ENCODE results near the gene ZBTB39.

DNA sequence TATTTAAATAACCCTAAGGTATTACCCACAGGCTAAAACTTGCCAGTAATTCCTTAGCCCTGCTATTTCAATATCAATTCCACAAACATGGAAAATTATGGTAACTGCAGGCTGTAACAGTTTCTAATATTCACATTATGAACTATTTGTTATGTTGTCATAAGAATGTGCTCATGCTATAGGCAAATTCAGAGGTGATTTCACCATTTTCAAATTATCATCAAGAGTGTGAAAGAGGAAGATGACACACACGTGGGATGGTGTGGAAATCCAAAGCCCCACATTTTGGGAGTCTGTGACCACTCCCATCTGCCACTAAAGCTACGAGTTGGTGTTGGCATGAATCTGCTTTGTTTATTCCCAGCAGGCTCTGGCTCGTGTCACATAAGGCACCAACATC is 49.5 kb upstream of the ZBTB39 start:
- TF ChIP-seq, protein P1, sequence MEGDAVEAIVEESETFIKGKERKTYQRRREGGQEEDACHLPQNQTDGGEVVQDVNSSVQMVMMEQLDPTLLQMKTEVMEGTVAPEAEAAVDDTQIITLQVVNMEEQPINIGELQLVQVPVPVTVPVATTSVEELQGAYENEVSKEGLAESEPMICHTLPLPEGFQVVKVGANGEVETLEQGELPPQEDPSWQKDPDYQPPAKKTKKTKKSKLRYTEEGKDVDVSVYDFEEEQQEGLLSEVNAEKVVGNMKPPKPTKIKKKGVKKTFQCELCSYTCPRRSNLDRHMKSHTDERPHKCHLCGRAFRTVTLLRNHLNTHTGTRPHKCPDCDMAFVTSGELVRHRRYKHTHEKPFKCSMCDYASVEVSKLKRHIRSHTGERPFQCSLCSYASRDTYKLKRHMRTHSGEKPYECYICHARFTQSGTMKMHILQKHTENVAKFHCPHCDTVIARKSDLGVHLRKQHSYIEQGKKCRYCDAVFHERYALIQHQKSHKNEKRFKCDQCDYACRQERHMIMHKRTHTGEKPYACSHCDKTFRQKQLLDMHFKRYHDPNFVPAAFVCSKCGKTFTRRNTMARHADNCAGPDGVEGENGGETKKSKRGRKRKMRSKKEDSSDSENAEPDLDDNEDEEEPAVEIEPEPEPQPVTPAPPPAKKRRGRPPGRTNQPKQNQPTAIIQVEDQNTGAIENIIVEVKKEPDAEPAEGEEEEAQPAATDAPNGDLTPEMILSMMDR (IDR thresholded peaks at IDR 0.05) = no peak
- TF ChIP-seq, protein P2, sequence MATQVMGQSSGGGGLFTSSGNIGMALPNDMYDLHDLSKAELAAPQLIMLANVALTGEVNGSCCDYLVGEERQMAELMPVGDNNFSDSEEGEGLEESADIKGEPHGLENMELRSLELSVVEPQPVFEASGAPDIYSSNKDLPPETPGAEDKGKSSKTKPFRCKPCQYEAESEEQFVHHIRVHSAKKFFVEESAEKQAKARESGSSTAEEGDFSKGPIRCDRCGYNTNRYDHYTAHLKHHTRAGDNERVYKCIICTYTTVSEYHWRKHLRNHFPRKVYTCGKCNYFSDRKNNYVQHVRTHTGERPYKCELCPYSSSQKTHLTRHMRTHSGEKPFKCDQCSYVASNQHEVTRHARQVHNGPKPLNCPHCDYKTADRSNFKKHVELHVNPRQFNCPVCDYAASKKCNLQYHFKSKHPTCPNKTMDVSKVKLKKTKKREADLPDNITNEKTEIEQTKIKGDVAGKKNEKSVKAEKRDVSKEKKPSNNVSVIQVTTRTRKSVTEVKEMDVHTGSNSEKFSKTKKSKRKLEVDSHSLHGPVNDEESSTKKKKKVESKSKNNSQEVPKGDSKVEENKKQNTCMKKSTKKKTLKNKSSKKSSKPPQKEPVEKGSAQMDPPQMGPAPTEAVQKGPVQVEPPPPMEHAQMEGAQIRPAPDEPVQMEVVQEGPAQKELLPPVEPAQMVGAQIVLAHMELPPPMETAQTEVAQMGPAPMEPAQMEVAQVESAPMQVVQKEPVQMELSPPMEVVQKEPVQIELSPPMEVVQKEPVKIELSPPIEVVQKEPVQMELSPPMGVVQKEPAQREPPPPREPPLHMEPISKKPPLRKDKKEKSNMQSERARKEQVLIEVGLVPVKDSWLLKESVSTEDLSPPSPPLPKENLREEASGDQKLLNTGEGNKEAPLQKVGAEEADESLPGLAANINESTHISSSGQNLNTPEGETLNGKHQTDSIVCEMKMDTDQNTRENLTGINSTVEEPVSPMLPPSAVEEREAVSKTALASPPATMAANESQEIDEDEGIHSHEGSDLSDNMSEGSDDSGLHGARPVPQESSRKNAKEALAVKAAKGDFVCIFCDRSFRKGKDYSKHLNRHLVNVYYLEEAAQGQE (IDR thresholded peaks at IDR 0.05; ENCODE audit: insufficient read depth in 1 of 2, low read depth in 2 of 2, low read length in 1 of 2) = no peak
